Brain pericyte (primary cell): ENCODE measurements around the gene PTPN14.

Experiments
- DNase-seq: peaks from one replicate; pipeline ENCODE4 v3.0.0-alpha.2; 2012; ENCODE audit warnings: low read depth, low spot score

Gene PTPN14

GRCh38 chr1:214369364-214369763 lies 182.0 kb downstream of the PTPN14 start:
- no peak for DNase-seq

- DNase-seq, result no peak
Observed at GRCh38 chr1:214367841-214368240, 183.6 kb downstream of the PTPN14 start.

GRCh38 chr1:214364786-214365295 lies 186.6 kb downstream of the PTPN14 start:
- DNase-seq, result no peak

- no peak for DNase-seq
Observed at GRCh38 chr1:214364386-214364785, 187.0 kb downstream of the PTPN14 start.

GRCh38 chr1:214363386-214363785 lies 188.0 kb downstream of the PTPN14 start:
- DNase-seq, result no peak

- no peak for DNase-seq
Observed at GRCh38 chr1:214362188-214362882, 189.1 kb downstream of the PTPN14 start.

- no peak for DNase-seq
Observed at GRCh38 chr1:214361636-214362035, 189.8 kb downstream of the PTPN14 start.

- no peak for DNase-seq
Observed at GRCh38 chr1:214360525-214361164, 190.8 kb downstream of the PTPN14 start.

GRCh38 chr1:214360116-214360515 lies 191.3 kb downstream of the PTPN14 start:
- no peak for DNase-seq

GRCh38 chr1:214354440-214355148 lies 196.8 kb downstream of the PTPN14 start:
- no peak for DNase-seq

GRCh38 chr1:214352838-214353237 lies 198.6 kb downstream of the PTPN14 start:
- no peak for DNase-seq

- no peak for DNase-seq
Observed at GRCh38 chr1:214351551-214352277, 199.7 kb downstream of the PTPN14 start.

GRCh38 chr1:214349781-214350180 lies 201.6 kb downstream of the PTPN14 start:
- no peak for DNase-seq

GRCh38 chr1:214349008-214349407 lies 202.4 kb downstream of the PTPN14 start:
- no peak for DNase-seq

- no peak for DNase-seq
Observed at GRCh38 chr1:214344897-214345296, 206.5 kb downstream of the PTPN14 start.

- DNase-seq, result no peak
Observed at GRCh38 chr1:214342525-214342924, 208.9 kb downstream of the PTPN14 start.

- no peak for DNase-seq
Observed at GRCh38 chr1:214341932-214342331, 209.5 kb downstream of the PTPN14 start.

- no peak for DNase-seq
Observed at GRCh38 chr1:214341459-214341858, 209.9 kb downstream of the PTPN14 start.

GRCh38 chr1:214338212-214338611 lies 213.2 kb downstream of the PTPN14 start:
- no peak for DNase-seq

- DNase-seq, result no peak
Observed at GRCh38 chr1:214337511-214337910, 213.9 kb downstream of the PTPN14 start.

- no peak for DNase-seq
Observed at GRCh38 chr1:214337015-214337414, 214.4 kb downstream of the PTPN14 start.

GRCh38 chr1:214335567-214335966 lies 215.8 kb downstream of the PTPN14 start:
- no peak for DNase-seq
